HuH-7.5 (cell line): ENCODE data around the gene SLC8A2.
A peak's percentile ranks its signal among the peaks of the same experiment; 100 is the strongest.
"Not testable (repeated sequence)": the region's sequence is repeated elsewhere in the genome, so short reads cannot be mapped to it uniquely, and the experiment has no call there.

Source experiments
- DNase-seq: peaks from one replicate; pipeline ENCODE4 v3.0.0; 2011; ENCODE audit warnings: low spot score

SLC8A2 gene

DNA sequence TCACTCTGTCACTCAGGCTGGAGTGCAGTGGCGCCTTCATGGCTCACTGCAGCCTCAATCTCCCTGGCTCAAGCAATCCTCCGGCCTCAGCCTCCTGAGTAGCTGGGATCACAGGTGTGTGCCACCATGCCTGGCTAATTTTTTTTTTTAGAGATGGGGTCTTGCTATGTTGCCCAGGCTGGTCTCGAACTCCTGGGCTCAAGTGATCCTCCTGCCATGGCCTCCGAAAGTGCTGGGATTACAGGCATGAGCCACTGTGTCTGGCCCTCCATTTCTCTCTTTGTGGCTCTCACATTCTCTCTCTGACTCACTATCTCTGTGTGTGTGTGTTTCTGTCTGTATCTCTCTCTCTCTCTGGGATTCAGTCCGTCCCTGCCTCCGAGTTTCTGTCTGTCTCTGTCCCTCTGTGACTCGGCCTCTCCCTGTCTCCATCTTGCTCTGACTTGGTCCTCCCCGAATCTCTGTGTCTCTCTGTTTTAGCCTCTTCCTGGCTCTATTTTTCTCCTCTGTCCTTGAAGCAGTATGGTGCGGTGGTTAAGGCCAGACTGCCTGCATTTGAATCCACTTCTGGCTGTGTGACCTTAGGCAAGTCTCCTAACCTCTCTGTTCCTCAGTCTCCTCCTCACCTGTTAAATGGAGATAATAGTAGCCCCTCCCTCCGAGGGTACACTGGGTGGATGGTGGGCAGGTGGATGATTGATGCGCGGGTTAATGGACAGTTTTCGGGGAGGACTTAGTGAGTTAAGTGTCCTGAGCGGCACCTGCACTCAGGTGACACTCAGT, 63.3 kb downstream of the SLC8A2 start:
- DNase-seq: no peak

DNA sequence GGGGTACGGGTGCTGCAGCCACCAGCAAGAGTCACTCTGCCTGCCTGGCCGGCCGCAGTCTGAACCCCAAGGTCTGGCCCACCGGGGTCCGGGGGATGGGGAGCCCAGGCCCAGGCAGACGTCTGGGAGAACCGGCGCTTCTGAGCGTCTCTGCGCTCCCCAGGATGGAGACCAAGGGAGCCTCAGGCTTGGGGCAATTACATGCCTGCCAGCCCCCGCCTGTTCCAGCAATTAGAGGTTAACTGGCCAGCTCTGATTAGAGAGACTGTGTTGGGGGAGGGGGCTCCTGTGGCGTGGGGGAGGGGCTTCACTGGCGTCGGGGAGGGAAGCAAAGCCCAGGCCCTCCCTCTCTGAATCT, 64.3 kb downstream of the SLC8A2 start:
- no peak for DNase-seq

DNA sequence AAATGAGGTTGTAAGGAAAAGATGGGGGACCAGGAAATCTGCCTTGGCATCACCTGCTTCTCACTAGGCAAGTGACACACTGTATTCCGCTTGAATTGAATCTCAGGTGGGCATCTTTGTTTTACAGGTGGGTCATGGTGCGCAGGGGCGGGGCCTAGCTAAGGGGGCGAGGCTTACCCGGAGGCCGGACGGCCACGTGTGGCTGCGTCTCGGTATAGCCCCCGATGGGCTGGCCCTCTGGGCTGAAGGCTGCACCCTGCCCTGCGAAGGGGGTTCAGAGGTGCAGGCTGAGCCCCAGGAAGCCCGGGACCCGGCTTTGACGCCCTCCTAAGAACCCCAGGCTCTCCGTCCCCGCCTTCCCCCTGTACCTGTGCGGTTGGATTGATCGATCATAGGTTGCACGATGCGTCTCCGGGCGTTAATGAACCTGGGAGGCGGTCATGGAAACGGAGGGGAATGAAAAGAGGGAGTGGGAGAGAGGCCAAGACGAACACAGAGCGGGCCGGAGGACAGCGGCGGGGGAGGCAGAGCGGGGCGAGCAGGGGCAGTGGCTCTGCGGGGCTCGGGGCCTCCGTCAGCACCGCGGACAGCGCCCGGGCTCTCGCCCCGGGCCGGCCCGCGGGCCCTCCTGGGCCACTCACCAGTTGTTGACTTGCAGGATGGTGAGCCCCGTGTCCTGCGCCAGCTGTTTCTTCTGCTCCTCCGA, 64.8 kb downstream of the SLC8A2 start:
- DNase-seq: peak; percentile 73

DNA sequence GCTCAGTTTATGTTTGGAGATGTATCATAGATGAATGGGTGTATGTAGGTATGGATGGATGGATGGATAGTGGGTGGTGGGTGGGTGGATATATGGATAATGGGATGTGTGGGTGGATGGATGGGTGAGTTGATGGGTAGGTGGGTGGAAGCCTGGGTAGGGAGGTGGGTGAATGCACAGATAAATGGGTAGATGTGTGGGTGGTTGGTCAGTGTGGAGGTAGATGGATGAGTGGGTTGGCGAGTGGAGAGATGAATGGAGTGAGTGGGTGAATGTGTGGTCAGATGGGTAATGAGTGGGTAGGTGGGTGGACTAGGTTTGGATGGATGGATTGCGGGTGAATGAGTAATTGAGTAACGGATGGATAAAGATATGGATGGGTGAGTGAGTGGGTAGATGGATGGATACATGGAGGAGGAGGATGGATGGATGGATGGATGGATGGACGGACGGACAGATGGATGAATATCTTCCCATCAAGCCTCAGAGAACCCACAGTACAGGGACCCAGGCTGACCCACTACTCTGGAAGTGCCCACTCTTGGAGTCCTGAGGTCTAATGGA, 65.8 kb downstream of the SLC8A2 start:
- no peak for DNase-seq

DNA sequence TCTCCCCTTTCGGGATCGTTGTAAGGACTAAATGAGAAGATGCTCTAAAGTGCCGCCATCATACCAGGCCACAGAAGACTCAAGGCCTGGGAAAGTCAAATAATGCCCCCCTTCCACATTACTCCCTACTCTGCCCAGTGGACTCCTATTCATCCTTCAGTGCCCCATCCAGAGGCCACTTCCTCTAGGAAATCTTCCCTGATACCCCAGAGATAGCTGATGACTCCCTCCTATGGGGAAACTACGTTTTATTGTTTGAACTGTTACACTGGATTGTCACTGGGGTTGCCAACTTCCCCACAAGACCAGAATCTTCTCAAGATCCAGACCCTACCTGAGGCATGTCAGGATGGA, 66.5 kb downstream of the SLC8A2 start:
- DNase-seq: no peak

DNA sequence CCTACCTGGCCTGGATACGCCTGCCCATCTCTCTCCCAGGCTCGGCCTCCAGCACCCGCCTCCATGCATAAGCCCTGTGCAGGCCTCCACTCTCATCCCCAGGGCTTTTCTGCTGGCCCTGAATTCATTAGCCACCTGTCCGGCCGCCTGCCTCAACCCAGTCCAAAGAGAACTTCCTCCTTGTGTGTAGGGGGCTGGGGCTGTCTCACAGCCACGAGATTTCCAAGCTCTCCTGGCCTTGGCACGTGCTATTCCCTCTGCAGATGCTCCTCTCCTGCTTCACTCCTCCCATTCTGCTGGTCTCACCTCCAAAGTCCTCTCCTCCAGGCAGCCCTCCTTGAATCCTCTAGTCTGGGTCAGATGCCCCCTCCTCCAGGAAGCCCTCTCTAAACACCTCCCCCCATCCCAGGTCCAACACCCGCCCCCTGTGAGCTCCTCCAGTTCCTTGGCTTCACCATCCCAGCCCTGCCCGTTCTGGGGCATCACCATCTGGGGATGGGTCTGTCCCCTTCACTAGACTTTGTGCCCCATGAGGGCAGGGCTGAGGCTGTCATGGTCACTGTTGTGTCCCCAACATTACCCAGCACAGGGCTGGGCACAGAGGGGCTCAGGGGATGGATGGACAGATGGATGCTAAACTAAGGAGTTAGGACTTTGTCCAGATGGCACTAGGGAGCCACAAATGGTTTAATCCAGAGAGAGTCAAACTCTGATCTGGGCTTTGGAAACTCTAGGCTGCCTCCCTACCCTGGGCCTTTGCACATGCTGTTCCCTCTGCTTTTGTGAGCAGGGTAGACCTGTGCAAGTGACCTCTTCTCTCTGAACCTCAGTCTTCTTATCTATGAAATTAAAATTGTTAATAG, 67.1 kb downstream of the SLC8A2 start:
- no peak for DNase-seq

DNA sequence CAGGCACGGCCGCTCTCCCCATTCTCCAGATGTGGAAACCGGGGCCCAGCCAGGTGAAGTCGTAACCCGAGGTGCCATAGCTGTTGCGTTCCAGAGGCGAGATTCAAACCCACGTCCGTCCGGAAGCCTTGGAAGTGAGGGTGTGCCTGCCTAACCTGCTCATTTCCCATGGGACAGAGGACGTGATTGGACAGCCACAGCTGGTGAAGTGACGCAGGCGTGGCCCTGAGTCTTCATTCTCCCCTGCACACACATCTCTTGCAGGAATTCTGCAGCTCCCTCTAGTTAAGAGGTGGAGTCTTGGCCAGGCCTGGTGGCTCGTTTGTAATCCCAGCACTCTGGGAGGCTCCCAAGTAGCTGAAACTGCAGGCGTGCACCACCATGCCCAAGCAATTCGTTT, 69.2 kb downstream of the SLC8A2 start:
- DNase-seq: no peak

DNA sequence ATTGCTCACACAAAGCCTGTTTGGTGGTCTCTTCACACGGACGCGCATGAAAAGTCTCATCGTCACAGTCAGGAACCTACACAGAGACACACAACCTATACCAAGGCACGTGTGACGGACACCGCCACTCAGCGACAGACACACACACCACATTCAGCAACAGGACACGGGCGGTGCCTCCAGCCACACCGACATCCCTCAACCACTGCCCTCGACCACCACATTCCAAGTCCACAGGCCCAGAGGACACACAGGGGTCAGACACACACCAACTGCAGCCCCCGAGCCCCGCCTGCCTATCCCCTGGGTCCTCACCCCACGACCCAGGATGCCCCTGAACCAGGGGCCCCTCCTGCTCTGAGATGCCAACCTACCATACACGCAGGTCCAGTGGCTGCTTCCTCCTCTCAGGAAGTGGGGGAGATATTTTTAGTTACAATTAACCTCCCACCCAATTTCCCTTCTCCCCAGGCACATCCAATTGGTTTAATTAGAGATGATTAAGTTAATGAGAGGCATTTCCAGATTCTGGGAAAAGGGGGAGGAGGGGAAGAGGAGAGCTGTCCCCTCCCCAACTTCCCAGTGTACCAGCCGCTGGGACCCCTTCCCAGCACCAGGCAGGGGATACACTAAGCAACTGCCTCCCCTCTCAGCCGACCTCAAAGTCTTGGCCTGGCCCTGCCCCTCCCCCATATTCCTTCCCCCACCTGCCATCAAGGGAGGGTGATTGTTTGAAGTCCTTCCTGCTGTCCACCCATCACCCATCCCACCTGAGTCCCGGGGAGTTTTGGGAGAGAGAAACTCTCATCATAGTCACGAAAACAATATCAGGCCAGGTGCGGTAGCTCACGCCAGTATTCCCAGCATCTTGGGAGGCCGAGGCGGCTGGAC, 72.7 kb downstream of the SLC8A2 start:
- DNase-seq: no peak

DNA sequence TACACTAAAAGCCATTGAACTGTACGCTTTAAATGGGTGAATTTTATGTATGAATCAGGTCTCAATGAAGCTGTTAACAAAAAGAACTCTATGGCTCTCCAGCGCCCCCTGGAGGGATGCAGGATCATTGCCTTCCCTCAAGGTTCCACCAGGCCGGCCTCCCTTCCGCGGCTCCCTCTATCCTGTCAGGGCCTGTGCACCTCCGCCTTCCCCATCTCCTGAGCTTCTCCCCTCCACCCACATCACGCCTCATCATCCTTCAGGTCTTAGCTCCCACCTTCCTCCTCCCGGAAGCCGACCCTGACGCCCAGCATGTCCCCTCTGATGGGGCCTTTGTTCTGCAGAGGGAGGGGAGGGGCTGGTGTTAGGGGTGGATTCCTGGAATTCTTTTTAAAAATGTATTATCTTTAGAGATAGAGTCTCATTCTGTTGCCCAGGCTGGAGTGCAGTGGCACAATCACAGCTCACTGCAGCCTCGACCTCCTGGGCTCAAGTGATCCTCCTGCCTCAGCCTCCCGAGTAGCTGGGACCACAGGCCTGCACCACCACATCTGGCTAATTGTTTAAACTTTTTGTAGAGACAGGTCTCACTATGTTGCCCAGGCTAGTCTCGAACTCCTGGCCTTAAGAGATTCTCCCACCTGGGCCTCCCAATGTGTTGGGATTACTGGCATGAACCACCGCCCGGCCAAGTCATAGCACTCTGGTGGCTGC, 80.0 kb downstream of the SLC8A2 start:
- DNase-seq: peak; percentile 67

DNA sequence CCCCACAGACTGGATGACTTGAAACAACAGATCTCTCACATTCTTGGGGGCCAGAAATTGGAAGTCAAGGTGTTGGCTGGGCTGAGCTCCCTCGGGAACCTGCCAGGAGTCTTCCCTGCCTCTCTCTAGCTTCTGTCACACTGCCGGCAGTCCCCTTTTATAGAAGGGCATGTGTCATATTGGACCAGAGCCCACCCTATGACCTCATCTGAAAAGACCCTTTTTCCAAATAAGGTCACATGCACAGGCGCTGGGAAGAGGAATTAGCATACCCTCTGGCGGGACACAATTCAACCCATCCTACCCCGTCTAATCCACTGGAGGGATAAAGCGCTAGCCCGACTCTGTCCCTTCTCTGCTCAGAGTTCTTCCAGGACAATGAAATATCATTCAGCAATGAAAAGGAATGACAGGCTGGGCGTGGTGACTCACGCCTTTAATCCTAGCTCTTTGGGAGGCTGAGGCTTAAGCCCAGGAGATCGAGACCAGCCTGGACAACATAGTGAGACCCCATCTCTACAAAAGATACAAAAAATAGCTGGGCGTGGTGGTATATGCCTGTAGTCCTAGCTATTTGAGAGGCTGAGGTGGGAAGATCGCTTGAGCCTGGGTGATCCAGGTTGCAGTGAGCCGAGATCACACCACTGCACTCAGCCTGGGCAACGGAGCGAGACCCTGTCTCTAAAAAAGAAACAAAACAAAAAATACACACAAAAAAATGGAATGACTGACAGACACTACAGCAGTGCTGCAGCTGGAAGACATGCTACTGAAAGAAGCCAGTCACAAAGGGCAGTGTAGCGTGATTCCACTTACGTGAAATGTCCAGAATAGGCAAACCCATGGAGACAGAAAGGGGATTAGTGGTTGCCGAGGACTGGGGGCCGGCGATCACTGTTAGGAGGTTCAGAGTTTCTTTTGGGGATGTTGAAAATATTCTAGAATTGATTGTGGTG, 80.9 kb downstream of the SLC8A2 start:
- no peak for DNase-seq

DNA sequence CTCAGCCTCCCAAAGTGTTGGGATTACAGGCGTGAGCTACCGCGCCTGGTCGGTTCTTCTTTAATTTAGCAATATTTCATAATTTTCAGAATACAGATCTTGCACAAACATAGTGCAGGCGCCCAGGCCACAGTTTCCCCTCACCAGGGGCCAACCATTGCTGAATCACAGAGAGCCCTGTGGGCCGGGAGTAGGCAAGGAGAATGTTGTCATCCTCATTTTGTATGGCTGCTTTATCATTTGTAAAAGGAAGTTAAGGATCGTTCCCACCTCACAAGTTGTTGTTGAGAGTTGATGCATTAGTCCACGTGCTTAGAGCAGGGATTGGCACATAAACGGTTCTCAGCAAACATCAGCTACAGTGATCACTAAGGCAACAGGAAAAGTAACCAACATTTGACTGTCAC, 82.5 kb downstream of the SLC8A2 start:
- no peak for DNase-seq

DNA sequence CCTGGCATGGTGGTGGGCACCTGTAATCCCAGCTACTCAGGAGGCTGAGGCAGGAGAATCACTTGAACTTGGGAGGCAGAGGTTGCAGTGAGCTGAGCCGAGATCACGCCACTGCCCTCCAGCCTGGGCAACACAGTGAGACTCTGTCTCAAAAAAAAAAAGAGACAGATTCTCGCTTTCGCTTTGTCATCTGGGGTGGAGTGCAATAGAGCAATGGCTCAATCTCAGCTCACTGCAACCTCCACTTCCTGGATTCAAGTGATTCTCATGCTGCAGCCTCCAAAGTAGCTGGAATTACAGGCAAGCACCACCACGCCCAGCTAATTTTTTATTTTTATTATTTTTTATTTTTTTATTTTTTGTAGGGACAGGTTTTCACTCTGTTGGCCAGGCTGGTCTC, 83.0 kb downstream of the SLC8A2 start:
- DNase-seq: not testable (repeated sequence)

DNA sequence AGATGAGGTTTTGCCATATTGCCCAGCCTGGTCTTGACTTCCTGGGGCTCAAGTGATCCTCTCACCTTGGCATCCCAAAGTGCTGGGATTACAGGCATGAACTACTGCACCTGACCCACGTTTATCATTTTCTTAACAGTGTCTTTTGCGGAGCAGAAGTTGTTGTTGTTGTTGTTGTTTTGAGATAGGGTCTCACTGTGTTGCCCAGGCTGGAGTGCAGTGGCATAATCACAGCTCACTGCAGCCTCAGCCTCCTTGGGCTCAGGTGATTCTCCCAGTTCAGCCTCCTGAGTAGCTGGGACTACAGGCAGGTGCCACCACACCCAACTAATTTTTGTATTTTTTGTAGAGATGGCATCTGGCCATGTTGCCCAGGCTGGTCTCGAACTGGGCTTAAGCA, 84.1 kb downstream of the SLC8A2 start:
- not testable (repeated sequence) for DNase-seq

DNA sequence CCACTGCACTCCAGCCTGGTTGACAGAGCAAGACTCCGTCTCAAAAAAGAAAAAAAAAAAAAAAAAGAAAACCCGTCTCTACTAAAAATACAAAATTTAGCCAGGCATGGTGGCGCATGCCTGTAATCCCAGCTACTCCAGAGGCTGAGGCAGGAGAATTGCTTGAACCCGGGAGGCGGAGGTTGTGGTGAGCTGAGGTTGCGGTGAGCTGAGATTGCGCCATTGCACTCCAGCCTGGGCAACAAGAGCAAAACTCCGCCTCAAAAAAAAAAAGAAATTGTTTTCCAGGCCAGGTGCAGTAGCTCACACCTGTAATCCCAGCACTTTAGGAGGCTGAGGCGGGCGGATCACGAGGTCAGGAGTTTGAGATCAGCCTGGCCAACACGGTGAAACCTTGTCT, 85.1 kb downstream of the SLC8A2 start:
- not testable (repeated sequence) for DNase-seq

DNA sequence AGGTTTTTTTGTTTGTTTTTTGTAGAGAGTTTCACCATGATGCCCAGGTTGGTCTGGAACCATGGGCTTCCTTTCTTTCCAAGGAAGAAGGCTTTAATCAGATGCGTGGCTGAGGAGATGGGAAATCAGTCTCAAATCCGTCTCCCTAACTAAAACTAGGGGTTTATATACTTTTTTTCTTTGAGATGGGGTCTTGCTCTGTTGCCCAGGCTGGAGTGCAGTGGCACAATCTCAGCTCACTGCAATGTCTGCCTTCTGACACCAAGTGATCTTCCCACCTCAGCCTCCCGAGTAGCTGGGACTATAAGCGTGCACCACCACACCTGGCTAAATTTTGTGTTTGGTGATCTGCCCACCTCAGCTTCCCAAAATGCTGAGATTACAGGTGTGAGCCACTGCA, 87.2 kb downstream of the SLC8A2 start:
- not testable (repeated sequence) for DNase-seq

DNA sequence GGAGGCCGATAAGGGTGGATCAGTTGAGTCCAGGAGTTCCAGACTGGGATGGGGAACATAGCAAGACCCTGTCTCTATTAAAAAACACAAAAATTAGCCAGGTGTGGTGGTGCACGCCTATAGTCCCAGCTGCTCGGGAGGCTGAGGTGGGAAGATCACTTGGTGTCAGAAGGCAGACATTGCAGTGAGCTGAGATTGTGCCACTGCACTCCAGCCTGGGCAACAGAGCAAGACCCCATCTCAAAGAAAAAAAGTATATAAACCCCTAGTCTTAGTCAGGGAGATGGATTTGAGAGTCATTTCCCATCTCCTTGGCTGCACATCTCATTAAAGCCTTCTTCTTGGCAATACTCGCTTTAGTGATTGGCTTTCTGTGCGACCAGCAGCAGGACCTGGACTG, 87.8 kb downstream of the SLC8A2 start:
- not testable (repeated sequence) for DNase-seq

DNA sequence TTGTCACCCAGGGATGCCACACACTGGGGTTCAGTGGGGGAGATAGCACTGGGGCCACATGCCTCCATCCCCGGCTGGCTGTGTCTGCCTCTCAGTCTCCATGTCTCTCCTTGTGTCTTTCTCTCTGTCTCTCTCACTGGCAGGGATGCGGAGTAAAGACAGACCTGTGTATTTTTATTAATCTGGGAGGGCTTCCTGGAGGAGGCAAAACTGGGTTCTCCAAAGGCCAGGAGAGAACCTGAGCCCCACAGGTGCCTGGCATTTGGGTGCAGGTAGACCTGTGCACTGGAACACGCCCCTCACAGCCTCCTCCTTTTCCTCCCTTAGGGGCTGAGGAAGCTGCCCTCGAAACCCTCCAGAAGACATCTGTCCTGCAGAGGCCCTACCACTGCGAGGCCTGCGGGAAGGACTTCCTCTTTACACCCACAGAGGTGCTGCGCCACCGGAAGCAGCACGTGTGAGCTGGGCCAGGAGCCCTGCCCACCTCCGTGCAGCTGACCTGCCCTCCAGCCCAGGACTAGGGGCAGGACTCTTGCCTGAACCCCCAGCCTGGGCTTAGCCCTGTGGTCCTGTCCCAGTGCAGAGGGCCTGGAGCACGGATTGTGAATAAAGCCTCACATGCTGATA, 89.9 kb downstream of the SLC8A2 start:
- no peak for DNase-seq

DNA sequence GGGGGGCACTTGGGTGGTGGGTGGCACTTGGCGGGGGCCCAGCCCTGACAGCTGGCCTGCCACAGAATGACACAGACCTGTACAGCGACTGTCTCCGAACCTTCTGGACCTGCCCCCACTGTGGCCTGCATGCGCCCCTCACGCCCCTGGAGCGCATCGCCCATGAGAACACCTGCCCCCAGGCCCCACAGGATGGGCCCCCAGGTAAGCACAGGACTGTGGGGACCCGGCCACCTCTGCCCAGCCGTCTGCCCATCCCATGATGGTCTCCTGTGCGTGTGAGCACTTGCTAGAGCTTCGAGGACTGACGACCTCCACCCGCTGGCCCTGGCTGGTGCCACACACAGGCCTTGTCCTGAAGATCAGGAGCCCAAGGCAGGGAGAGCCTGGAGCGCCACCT, 90.6 kb downstream of the SLC8A2 start:
- no peak for DNase-seq

DNA sequence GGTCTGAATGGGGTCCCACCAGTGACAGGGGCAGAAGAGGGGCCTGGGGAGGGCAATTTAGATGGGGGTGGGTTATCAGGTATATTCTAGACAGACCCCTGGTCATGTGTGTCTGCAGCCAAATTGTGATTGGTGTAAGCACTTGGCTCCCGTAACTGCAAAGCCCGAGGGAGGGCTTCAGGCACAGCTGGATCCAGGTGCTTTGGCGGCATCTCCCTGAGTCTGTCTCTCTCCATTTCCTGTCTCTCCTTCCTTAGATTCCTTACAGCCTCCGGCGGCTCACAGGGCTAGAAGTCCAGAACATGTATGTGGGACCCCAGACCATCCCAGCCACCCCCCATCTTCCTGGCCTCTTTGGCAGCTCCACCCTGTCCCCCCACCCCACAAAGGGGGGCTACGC, 91.1 kb downstream of the SLC8A2 start:
- no peak for DNase-seq
